WTC11 (cell line): Measurements from ENCODE around the gene CACNA1C. TPM values are rescaled to one million over a fixed set of nuclear protein-coding genes. Genes with fewer than 3 reads are reported as not detected.

Source experiments
- ATAC-seq: fragments of 200-7000 bp; cut with Tn5 transposase; 2 replicates; pipeline ENCODE4 v1.10.0; 2021; ENCODE audit warnings: mild to moderate bottlenecking, moderate library complexity
- CTCF ChIA-PET: fragments of 300-600 bp; sonication (Branson Sonifier 250); formaldehyde crosslinking; loops from one replicate; lab custom pipeline; 2021; ENCODE audit warnings: antibody characterized with exemption; lab: Charles Lee
- POLR2A ChIA-PET: fragments of 350-600 bp; sonication (Branson Sonifier 250); formaldehyde crosslinking; loops from one replicate; lab custom pipeline; 2021; ENCODE audit warnings: antibody characterized with exemption; lab: Charles Lee
- DNase-seq: peaks from one replicate; pipeline ENCODE4 v3.0.0; 2021; ENCODE audit warnings: low spot score
- H3K27ac Mint-ChIP-seq: 2 replicates; pipeline ENCODE4 v1.8.0; 2021; ENCODE audit warnings: mixed read lengths
- H3K27me3 Mint-ChIP-seq: 2 replicates; pipeline ENCODE4 v1.8.0; 2021; ENCODE audit warnings: low read depth, mild to moderate bottlenecking, moderate library complexity, mixed read lengths
- H3K36me3 Mint-ChIP-seq: 2 replicates; pipeline ENCODE4 v1.8.0; 2021; ENCODE audit warnings: mixed read lengths
- H3K4me1 Mint-ChIP-seq: 2 replicates; pipeline ENCODE4 v1.8.0; 2022; ENCODE audit warnings: mixed read lengths
- H3K4me3 Mint-ChIP-seq: 2 replicates; pipeline ENCODE4 v1.8.0; 2021; ENCODE audit warnings: mild to moderate bottlenecking, moderate library complexity, mixed read lengths
- H3K9me3 Mint-ChIP-seq: 2 replicates; pipeline ENCODE4 v1.8.0; 2021; ENCODE audit warnings: mixed read lengths
- AFF4 ChIP-seq: sonication (generic); formaldehyde crosslinking; IDR thresholded peaks from 2 replicates; pipeline ENCODE4 v1.8.1; 2023; ENCODE audit warnings: mild to moderate bottlenecking, missing genetic modification reagents, borderline replicate concordance
- ARID4B ChIP-seq: sonication (generic); formaldehyde crosslinking; IDR thresholded peaks from 2 replicates; pipeline ENCODE4 v1.8.0; 2023; ENCODE audit warnings: missing genetic modification reagents, mild to moderate bottlenecking, borderline replicate concordance
- ATF1 ChIP-seq: sonication (generic); formaldehyde crosslinking; IDR thresholded peaks from 2 replicates; pipeline ENCODE4 v1.8.1; 2023; ENCODE audit warnings: mild to moderate bottlenecking, moderate library complexity, missing genetic modification reagents
- ATF6 ChIP-seq: sonication (generic); formaldehyde crosslinking; IDR thresholded peaks from 2 replicates; pipeline ENCODE4 v1.8.1; 2023; ENCODE audit warnings: mild to moderate bottlenecking, missing genetic modification reagents
- CBFB ChIP-seq: sonication (generic); formaldehyde crosslinking; IDR thresholded peaks from 2 replicates; pipeline ENCODE4 v1.8.1; 2022; ENCODE audit warnings: mild to moderate bottlenecking, low read depth, missing genetic modification reagents
- CDX4 ChIP-seq: fragments of 250-450 bp; sonication (Bioruptor Pico); IDR thresholded peaks from 2 replicates; pipeline ENCODE4 v1.9.0; 2021; ENCODE audit warnings: moderate library complexity, mild to moderate bottlenecking, inconsistent platforms, borderline replicate concordance
- FOXP1 ChIP-seq: sonication (generic); formaldehyde crosslinking; IDR thresholded peaks from 2 replicates; pipeline ENCODE4 v1.8.0; 2022; ENCODE audit warnings: missing genetic modification reagents, mild to moderate bottlenecking, moderate library complexity, borderline replicate concordance
- FOXP4 ChIP-seq: sonication (generic); formaldehyde crosslinking; IDR thresholded peaks from 2 replicates; pipeline ENCODE4 v1.8.0; 2022; ENCODE audit warnings: mild to moderate bottlenecking, missing genetic modification reagents
- HMGXB4 ChIP-seq: sonication (generic); formaldehyde crosslinking; IDR thresholded peaks from 2 replicates; pipeline ENCODE4 v1.8.1; 2023; ENCODE audit warnings: mild to moderate bottlenecking, moderate library complexity, missing genetic modification reagents
- JAZF1 ChIP-seq: fragments of 250-450 bp; sonication (Bioruptor Pico); IDR thresholded peaks from 2 replicates; pipeline ENCODE4 v1.9.0; 2021; ENCODE audit warnings: moderate library complexity, mild to moderate bottlenecking, inconsistent platforms
- JUN ChIP-seq: sonication (generic); formaldehyde crosslinking; IDR thresholded peaks from 2 replicates; pipeline ENCODE4 v1.8.0; 2023; ENCODE audit warnings: mild to moderate bottlenecking, missing genetic modification reagents
- KAT7 ChIP-seq: sonication (generic); formaldehyde crosslinking; IDR thresholded peaks from 2 replicates; pipeline ENCODE4 v1.8.1; 2023; ENCODE audit warnings: missing genetic modification reagents, mild to moderate bottlenecking, borderline replicate concordance
- MYBL2 ChIP-seq: sonication (generic); formaldehyde crosslinking; IDR thresholded peaks from 2 replicates; pipeline ENCODE4 v1.8.1; 2023; ENCODE audit warnings: mild to moderate bottlenecking, moderate library complexity, missing genetic modification reagents
- NFE2L1 ChIP-seq: sonication (generic); formaldehyde crosslinking; IDR thresholded peaks from 2 replicates; pipeline ENCODE4 v1.8.1; 2023; ENCODE audit warnings: missing genetic modification reagents
- NR2C2 ChIP-seq: sonication (generic); formaldehyde crosslinking; IDR thresholded peaks from 2 replicates; pipeline ENCODE4 v1.8.0; 2022; ENCODE audit warnings: mild to moderate bottlenecking, missing genetic modification reagents
- ZNF121 ChIP-seq: sonication (generic); formaldehyde crosslinking; IDR thresholded peaks from 2 replicates; pipeline ENCODE4 v1.8.0; 2023; ENCODE audit warnings: missing genetic modification reagents
- ZNF219 ChIP-seq: sonication (generic); formaldehyde crosslinking; IDR thresholded peaks from 2 replicates; pipeline ENCODE4 v1.8.0; 2023; ENCODE audit warnings: missing genetic modification reagents, mild to moderate bottlenecking, borderline replicate concordance
- ZNF416 ChIP-seq: fragments of 250-450 bp; sonication (Bioruptor Pico); IDR thresholded peaks from 2 replicates; pipeline ENCODE4 v1.9.0; 2021; ENCODE audit warnings: mild to moderate bottlenecking, inconsistent platforms
- total RNA-seq: library from RNA; stranded (reverse); gene quantifications from 3 replicates; pipeline ENCODE4 v1.2.3, GENCODE V29; 2021

Gene CACNA1C
- total RNA-seq, 1 experiment from 2014 or later: 1.7 TPM

GRCh38 chr12:2737656-2738241 is 685.0 kb downstream of the CACNA1C start:
- no peak for ATAC-seq
- H3K27me3 Mint-ChIP-seq: no peaks in the 10 kb centered on the region; the same call in none of the 2 replicates
- CTCF ChIA-PET: interaction anchor here (0.7 to 8.2 kb wide), 7 partner anchors 14 to 58 kb away, joined by 3 to 113 read pairs (median 4); partner anchors contain the start of gene FKBP4
- H3K4me1 Mint-ChIP-seq: peaks cover 11% of the 10 kb centered on the region
- H3K4me3 Mint-ChIP-seq: no peak overlapping the region
- H3K9me3 Mint-ChIP-seq: no peaks in the 10 kb centered on the region
- DNase-seq: no peak
- TF ChIP-seq FOXP4 (CRISPR knock-in tag) (no peak), KAT7 (CRISPR knock-in tag) (no peak), AFF4 (CRISPR knock-in tag) (no peak), NR2C2 (CRISPR knock-in tag) (no peak), CDX4 (CRISPR knock-in tag) (no peak), NFE2L1 (CRISPR knock-in tag) (no peak), ARID4B (CRISPR knock-in tag) (no peak), FOXP1 (CRISPR knock-in tag) (no peak), ATF1 (CRISPR knock-in tag) (no peak), JUN (CRISPR knock-in tag) (no peak), JAZF1 (CRISPR knock-in tag) (no peak), ATF6 (CRISPR knock-in tag) (no peak), ZNF121 (no peak), ZNF416 (CRISPR knock-in tag) (no peak), ZNF219 (CRISPR knock-in tag) (no peak), HMGXB4 (CRISPR knock-in tag) (no peak), CBFB (CRISPR knock-in tag) (no peak), MYBL2 (CRISPR knock-in tag) (no peak)
- TF ChIP-seq, all 79 proteins: peak for 0
- POLR2A ChIA-PET: interaction anchor here (0.5 kb wide), 1 partner anchor 1209 kb away, joined by 6 read pairs; no protein-coding TSS in a partner anchor
- Mint-ChIP-seq H3K27ac (no peak overlapping the region), H3K36me3 (no peaks in the 10 kb centered on the region)
